Inferior parietal cortex (tissue), 1 donor: ENCODE results near the gene ZNF491.
A peak's percentile ranks its signal among the peaks of the same experiment; 100 is the strongest.
"Not testable (repeated sequence)": the region's sequence is repeated elsewhere in the genome, so short reads cannot be mapped to it uniquely, and the experiment has no call there.

Experiments used
- DNase-seq: peaks from one replicate; pipeline ENCODE4 v3.0.0-alpha.2; 2016; ENCODE audit errors: extremely low spot score

ZNF491 gene

GRCh38 chr19:11806354-11807098 is 8.2 kb downstream of the ZNF491 start:
- DNase-seq: no peak

DNA sequence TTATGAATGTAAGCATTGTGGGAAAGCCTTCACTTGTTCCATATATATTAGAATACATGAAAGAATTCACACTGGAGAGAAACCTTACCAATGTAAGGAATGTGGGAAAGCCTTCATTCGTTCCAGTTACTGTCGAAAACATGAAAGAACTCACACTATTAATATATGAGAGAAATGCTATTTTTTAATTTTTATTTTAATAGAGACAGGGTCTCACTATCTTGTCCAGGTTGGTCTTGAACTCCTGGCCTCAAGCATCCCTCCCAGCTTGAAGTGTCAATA is 8.7 kb downstream of the ZNF491 start:
- no peak for DNase-seq

GRCh38 chr19:11813703-11814028 is 15.3 kb downstream of the ZNF491 start:
- no peak for DNase-seq

DNA sequence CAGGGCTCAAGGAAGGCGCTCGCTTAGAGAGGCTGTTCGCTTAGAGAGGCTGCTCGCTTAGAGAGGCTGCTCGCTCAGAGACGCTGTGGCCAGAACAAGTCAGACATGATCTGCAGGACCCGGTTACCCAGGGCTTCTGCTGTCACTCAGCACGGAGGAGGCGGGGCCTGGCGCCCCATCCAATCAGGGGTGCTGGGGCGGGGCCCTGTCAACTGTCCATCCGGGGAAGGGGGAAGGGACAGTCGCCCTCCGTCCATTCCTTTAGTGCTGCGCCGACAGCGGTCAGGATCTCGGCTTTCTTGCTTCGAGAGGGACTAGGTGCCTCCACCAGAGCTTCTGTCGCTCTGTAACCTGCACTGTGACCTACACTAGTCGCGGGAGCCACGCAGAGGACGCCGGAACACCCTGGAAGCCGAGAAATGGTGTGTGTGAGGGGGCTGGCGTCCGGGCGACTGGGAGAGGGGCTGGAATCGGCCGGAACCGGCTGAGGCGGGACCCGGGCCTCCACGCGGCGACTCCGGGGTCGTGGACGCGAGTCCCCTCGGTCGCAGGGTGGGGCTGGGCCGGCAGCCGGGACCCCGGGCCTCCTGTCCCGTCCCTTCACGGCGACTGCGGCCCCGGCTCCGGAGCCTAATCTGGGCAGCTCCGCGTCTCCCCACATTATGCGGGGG is 15.8 kb downstream of the ZNF491 start, which contains the start of gene ZNF440:
ZNF440 (plus strand) TSS at position 245 of the 671 bp plus-strand sequence; CDS start at position 420, 175 bp downstream.
- DNase-seq: peak; percentile 94

- DNase-seq: peak; percentile 6
Measured at GRCh38 chr19:11814700-11815035, 16.3 kb downstream of the ZNF491 start.

GRCh38 chr19:11821474-11822109 is 23.3 kb downstream of the ZNF491 start:
- DNase-seq: no peak

- DNase-seq: not testable (repeated sequence)
Measured at GRCh38 chr19:11828957-11829876, 30.9 kb downstream of the ZNF491 start.

- no peak for DNase-seq
Measured at GRCh38 chr19:11832253-11832912, 34.1 kb downstream of the ZNF491 start.

DNA sequence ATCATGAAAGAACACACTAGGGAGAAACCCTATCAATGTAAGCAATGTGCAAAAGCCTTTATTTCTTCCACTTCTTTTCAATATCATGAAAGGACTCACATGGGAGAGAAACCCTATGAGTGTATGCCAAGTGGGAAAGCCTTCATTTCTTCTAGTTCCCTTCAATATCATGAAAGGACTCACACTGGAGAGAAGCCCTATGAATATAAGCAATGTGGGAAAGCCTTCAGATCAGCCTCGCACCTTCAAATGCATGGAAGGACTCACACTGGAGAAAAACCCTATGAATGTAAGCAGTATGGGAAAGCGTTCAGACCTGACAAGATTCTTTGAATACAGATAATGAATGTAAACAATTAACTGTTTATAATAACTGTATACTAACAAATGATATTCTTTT is 35.2 kb downstream of the ZNF491 start:
- DNase-seq: no peak

- not testable (repeated sequence) for DNase-seq
Measured at GRCh38 chr19:11835626-11836066, 37.3 kb downstream of the ZNF491 start.

DNA sequence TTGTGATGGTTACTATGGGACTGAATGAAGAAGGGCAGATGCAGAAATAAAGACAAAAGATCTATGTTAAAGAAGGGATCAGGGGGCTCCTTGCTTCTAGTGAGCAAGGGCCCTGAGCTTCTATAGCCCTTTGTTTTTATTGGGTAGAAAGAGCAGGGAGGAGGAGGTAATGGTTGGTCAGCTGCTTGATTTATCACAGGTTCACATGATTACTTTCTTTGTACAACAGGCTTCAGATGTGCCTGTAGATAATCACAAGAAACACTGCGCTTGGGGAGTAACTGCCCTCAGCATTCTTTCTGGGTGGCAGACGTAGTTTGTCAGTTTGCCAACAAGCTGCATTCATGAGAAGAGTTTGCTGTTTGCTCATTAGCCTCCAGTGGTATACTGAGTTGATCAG is 45.4 kb downstream of the ZNF491 start:
- DNase-seq: no peak

DNA sequence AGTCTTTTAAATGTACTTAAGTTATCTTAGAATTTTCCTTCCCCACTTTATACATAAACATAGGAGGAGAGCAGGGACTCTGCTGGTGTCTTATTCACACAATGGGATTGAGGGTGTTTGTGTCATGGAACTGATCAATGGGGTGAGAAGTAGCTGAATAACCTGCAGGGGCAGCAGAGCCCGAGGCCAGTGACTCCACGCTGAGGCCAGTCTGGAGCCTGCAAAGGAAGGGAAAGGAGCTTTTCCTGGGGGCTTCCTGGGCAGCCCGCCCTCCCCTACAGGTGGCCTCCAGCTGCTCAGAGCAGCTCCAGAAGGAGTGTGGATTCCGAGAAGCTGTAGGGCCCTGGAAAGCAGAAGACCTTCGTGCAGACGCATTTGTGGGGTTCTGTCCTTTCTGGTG is 49.3 kb downstream of the ZNF491 start:
- not testable (repeated sequence) for DNase-seq

DNA sequence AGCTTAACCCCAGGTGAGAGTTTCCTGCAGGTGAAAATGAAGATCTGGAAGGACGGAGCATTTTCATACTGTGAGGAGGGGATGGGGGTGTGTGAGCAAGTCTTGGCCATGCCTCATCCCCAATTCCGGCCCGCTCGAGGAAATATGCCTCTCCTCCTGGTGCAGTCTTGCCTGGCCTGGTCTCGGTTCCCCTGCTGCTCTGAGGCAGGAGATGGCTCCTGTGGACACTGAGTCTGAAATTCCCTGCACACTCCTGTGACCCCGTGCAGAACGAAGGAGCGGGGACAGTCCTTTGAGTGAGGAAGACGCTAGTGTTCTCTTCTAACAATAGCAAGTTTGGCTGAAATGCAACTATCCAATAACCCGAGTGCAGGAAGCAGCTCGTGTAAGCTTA is 49.9 kb downstream of the ZNF491 start:
- no peak for DNase-seq

GRCh38 chr19:11848594-11849469 is 50.5 kb downstream of the ZNF491 start, which contains the start of gene ZNF439:
ZNF439 (plus strand) TSS chr19:11848726; CDS start chr19:11848868, 142 bp downstream.
- DNase-seq: peak; percentile 91

- DNase-seq: not testable (repeated sequence)
Measured at GRCh38 chr19:11850289-11850688, 52.0 kb downstream of the ZNF491 start.

GRCh38 chr19:11853358-11853757 is 55.0 kb downstream of the ZNF491 start:
- DNase-seq: no peak

GRCh38 chr19:11856596-11857250 is 58.4 kb downstream of the ZNF491 start:
- DNase-seq: no peak
